ENCODE results near the gene INTS3. TPM values are rescaled to one million over a fixed set of nuclear protein-coding genes. Genes with fewer than 3 reads are reported as not detected.
A peak's percentile ranks its signal among the peaks of the same experiment; 100 is the strongest.

Gene INTS3
- total RNA-seq, 1 donor from 2014 or later, result 45.1 TPM

GRCh38 chr1:153752571-153753195 is 24.8 kb downstream of the INTS3 start:
- Mint-ChIP-seq H3K4me3 (no peak overlapping the region), H3K27me3 (ENCODE audit: insufficient read depth, low read depth) (peaks cover 4% of the 10 kb centered on the region), H3K4me1 (peaks cover 7% of the 10 kb centered on the region), H3K9me3 (no peaks in the 10 kb centered on the region), H3K27ac (no peak overlapping the region), H3K36me3 (peaks cover 41% of the 10 kb centered on the region)
- Histone ChIP-seq H3K36me3 (no peaks in the 10 kb centered on the region), H4K20me1 (ENCODE audit: low read depth) (peaks cover 11% of the 10 kb centered on the region), H2AFZ (replicated peaks) (no peak overlapping the region), H3K4me3 (no peak overlapping the region), H3F3A (ENCODE audit: low read depth) (peaks cover 24% of the 10 kb centered on the region), H3K9me3 (ENCODE audit: low read depth) (no peaks in the 10 kb centered on the region), H3K27ac (no peak overlapping the region), H3K79me2 (ENCODE audit: low read depth) (no peaks in the 10 kb centered on the region), H3K27me3 (no peaks in the 10 kb centered on the region), H3K4me2 (no peak overlapping the region), H3K9ac (no peak overlapping the region), H3K4me1 (peaks cover 15% of the 10 kb centered on the region)
- no peak for DNase-seq (ENCODE audit: low spot score)
- TF ChIP-seq, protein P1, sequence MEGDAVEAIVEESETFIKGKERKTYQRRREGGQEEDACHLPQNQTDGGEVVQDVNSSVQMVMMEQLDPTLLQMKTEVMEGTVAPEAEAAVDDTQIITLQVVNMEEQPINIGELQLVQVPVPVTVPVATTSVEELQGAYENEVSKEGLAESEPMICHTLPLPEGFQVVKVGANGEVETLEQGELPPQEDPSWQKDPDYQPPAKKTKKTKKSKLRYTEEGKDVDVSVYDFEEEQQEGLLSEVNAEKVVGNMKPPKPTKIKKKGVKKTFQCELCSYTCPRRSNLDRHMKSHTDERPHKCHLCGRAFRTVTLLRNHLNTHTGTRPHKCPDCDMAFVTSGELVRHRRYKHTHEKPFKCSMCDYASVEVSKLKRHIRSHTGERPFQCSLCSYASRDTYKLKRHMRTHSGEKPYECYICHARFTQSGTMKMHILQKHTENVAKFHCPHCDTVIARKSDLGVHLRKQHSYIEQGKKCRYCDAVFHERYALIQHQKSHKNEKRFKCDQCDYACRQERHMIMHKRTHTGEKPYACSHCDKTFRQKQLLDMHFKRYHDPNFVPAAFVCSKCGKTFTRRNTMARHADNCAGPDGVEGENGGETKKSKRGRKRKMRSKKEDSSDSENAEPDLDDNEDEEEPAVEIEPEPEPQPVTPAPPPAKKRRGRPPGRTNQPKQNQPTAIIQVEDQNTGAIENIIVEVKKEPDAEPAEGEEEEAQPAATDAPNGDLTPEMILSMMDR (IDR thresholded peaks at IDR 0.05), result no peak
- no peak for TF ChIP-seq EZH2phosphoT487 (IDR thresholded peaks at IDR 0.05)
- no peak for TF ChIP-seq EZH2 (IDR thresholded peaks at IDR 0.05)

GRCh38 chr1:153754266-153754665 is 26.4 kb downstream of the INTS3 start:
- H3K27ac ChIP-seq, result no peak overlapping the region
- no peak for TF ChIP-seq EZH2phosphoT487 (IDR thresholded peaks at IDR 0.05)
- TF ChIP-seq, protein P1 (IDR thresholded peaks at IDR 0.05), result no peak
- TF ChIP-seq EZH2 (IDR thresholded peaks at IDR 0.05), result no peak
- peaks cover 13% of the 10 kb centered on the region for H3K4me1 ChIP-seq
- H3F3A ChIP-seq (ENCODE audit: low read depth), result peaks cover 14% of the 10 kb centered on the region
- peaks cover 43% of the 10 kb centered on the region for H3K36me3 Mint-ChIP-seq
- no peak overlapping the region for H3K4me3 ChIP-seq
- no peaks in the 10 kb centered on the region for H3K9me3 Mint-ChIP-seq
- no peak overlapping the region for H3K4me3 Mint-ChIP-seq
- peaks cover 11% of the 10 kb centered on the region for H4K20me1 ChIP-seq (ENCODE audit: low read depth)
- H3K27me3 ChIP-seq, result no peaks in the 10 kb centered on the region
- no peak overlapping the region for H3K27ac Mint-ChIP-seq
- no peak overlapping the region for H3K9ac ChIP-seq
- H3K27me3 Mint-ChIP-seq (ENCODE audit: insufficient read depth, low read depth), result peaks cover 2% of the 10 kb centered on the region
- H3K4me2 ChIP-seq, result no peak overlapping the region
- no peaks in the 10 kb centered on the region for H3K9me3 ChIP-seq (ENCODE audit: low read depth)
- DNase-seq (ENCODE audit: low spot score), result no peak
- H3K79me2 ChIP-seq (ENCODE audit: low read depth), result no peaks in the 10 kb centered on the region
- peaks cover 10% of the 10 kb centered on the region for H3K4me1 Mint-ChIP-seq
- H3K36me3 ChIP-seq, result no peaks in the 10 kb centered on the region
- H2AFZ ChIP-seq (replicated peaks), result no peak overlapping the region

DNA sequence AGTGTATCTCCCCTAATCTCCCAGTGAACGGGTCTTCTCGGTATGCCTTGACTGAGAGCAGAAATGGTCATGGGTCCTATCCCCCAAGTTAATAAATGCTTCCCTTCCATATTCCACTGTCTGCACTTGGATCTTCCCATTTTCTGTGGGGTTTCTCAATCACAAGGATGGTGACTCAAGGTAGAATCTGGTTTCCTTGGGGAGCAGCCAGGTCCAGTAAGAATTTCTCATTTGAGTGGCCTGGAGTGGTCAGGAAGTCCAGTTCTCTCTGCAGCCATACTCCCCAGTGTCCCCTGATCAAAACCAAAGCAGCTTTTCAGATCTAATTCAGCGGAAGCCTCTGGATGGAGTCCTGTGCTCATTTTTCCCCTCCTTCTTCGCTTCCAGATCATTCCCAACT is 32.6 kb downstream of the INTS3 start:
- DNase-seq (ENCODE audit: low spot score), result no peak
- H3K9me3 Mint-ChIP-seq, result no peaks in the 10 kb centered on the region
- Histone ChIP-seq H3K9ac (no peak overlapping the region), H3K79me2 (ENCODE audit: low read depth) (no peaks in the 10 kb centered on the region), H3K4me3 (no peak overlapping the region), H3F3A (ENCODE audit: low read depth) (no peaks in the 10 kb centered on the region), H3K4me1 (no peaks in the 10 kb centered on the region), H3K36me3 (no peaks in the 10 kb centered on the region), H2AFZ (replicated peaks) (no peak overlapping the region), H4K20me1 (ENCODE audit: low read depth) (no peaks in the 10 kb centered on the region), H3K9me3 (ENCODE audit: low read depth) (no peaks in the 10 kb centered on the region), H3K4me2 (no peak overlapping the region), H3K27me3 (no peaks in the 10 kb centered on the region), H3K27ac (no peak overlapping the region)
- peaks cover 36% of the 10 kb centered on the region for H3K36me3 Mint-ChIP-seq
- peaks cover 2% of the 10 kb centered on the region for H3K27me3 Mint-ChIP-seq (ENCODE audit: insufficient read depth, low read depth)
- H3K27ac Mint-ChIP-seq, result peak overlapping the region; percentile 19
- TF ChIP-seq EZH2 (IDR thresholded peaks at IDR 0.05) (no peak), EZH2phosphoT487 (IDR thresholded peaks at IDR 0.05) (no peak)
- TF ChIP-seq, protein P1 (IDR thresholded peaks at IDR 0.05), result no peak
- H3K4me3 Mint-ChIP-seq, result no peak overlapping the region
- H3K4me1 Mint-ChIP-seq, result peaks cover 5% of the 10 kb centered on the region

Data from neural progenitor cell (in vitro differentiated cells).